Mammary microvascular endothelial cell (primary cell): Measurements from ENCODE around the gene ITPRID1. TPM values are rescaled to one million over a fixed set of nuclear protein-coding genes. Genes with fewer than 3 reads are reported as not detected.

Experiments used
- total RNA-seq: library from RNA; depleted of rRNA; stranded (reverse); fragments of >200 nt; gene quantifications from 2 replicates; pipeline ENCODE4 v1.2.3, GENCODE V29; 2015

Gene ITPRID1
- not detected in 2 replicates for total RNA-seq

GRCh38 chr7:31513790-31514189 lies at the start of gene ITPRID1:
Gene ITPRID1, plus strand, starts transcription at chr7:31514090. Its CDS starts 38,935 bp downstream, at chr7:31553025.

DNA sequence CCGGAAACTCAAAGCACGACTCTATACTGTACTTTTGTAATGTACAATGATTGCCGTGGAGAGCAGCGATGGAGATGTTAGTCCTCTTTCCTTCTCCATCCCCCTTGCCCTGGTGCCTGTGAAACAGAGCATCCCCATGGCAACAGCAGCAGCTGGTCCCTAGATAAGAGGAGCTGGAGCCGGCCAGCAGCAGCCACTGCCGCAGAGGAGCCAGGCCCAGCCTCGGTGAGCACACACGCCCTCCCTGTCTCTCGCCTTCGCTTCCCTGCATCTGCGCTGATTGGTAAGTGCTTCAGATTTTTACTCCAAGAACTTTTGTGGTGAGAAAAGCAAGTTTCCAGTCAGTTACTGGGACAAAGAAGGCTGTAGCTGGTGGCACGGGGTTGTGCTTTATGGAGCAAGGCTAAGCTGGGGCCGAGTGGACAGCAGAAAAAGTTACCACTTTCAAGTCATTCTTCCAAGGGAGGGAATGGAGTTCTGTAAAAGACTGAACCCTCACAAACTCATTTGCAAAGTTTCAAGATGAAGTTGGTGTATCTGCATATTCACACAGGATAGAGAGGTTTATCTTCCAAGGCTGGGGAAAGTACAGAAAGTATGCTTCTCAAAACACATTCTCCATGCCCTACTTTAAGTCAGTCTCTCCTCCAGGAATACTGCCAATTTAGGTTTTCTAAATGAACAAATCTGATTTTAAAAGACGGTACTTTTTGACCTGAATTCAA lies 173.3 kb downstream of the ITPRID1 start, which contains the start of gene PPP1R17:
Gene PPP1R17 (plus strand): TSS at position 192 of the 725 bp plus-strand sequence. CDS start 5,227 bp downstream, outside the sequence.

Other genes starting within 250 kb of the ITPRID1 start
- gene NEUROD6, start 173.4 kb upstream of the ITPRID1 start, total RNA-seq: not detected in 2 replicates
- not detected in 2 replicates for gene PPP1R17, start 173.1 kb downstream of the ITPRID1 start, total RNA-seq